ENCODE results near the gene PRKCB.
"Not testable (repeated sequence)": the region's sequence is repeated elsewhere in the genome, so short reads cannot be mapped to it uniquely, and the experiment has no call there.

Gene PRKCB

GRCh38 chr16:24149102-24149501 lies 313.3 kb downstream of the PRKCB start:
- no peak overlapping the region for H3K4me3 ChIP-seq (ENCODE audit: low read depth, low read length)
- DNase-seq (ENCODE audit: low read depth) = no peak
- no peak for TF ChIP-seq CTCF (IDR thresholded peaks at IDR 0.05; ENCODE audit: low read depth, low read length, missing control alignments)

GRCh38 chr16:24150282-24150681 lies 314.5 kb downstream of the PRKCB start:
- no peak for TF ChIP-seq CTCF (IDR thresholded peaks at IDR 0.05; ENCODE audit: low read depth, low read length, missing control alignments)
- no peak for DNase-seq (ENCODE audit: low read depth)
- no peak overlapping the region for H3K4me3 ChIP-seq (ENCODE audit: low read depth, low read length)

GRCh38 chr16:24151482-24151939 lies 315.7 kb downstream of the PRKCB start:
- H3K4me3 ChIP-seq (ENCODE audit: low read depth, low read length) = no peak overlapping the region
- no peak for DNase-seq (ENCODE audit: low read depth)
- no peak for TF ChIP-seq CTCF (IDR thresholded peaks at IDR 0.05; ENCODE audit: low read depth, low read length, missing control alignments)

DNA sequence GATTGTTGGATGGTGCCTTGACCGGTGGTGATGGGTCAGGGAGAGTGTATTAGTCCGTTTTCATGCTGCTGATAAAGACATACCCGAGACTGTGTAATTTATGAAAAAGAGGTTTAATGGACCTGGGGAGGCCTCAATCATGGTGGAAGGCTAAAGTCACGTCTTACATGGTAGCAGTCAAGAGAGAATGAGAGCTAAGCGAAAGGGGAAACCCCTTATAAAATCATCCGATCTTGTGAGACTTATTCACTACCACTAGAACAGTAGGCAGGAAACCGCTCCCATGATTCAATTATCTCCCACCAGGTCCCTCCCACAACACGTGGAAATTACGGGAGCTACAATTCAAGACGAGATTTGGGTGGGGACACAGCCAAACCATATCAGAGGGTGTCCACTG lies 316.3 kb downstream of the PRKCB start:
- not testable (repeated sequence) for H3K4me3 ChIP-seq (ENCODE audit: low read depth, low read length); DNase-seq (ENCODE audit: low read depth)

DNA sequence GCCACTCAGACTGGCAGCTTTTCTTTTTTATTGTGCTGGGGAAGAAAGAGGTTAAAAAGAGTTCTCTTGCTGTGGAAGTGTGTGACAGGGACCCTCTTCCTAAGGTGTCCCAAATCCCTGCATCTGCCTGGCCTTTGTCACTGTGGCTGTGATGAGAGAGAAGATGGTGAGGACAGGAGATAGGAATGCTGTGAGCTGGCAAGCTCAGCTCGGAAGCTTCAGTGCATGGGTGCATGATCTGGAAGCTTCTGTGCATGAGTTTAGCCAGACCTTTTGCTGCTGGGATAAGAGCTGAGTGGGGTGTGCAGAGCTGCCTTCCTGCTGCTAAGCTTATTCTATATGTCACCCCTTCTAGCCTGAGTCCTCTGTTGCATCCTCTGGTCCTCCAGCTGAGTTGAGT lies 317.0 kb downstream of the PRKCB start:
- no peak for DNase-seq (ENCODE audit: low read depth)

GRCh38 chr16:24156777-24157176 lies 321.0 kb downstream of the PRKCB start:
- DNase-seq (ENCODE audit: low read depth) = no peak
- TF ChIP-seq CTCF (IDR thresholded peaks at IDR 0.05; ENCODE audit: low read depth, low read length, missing control alignments) = no peak

More for the DNA sequence above, 317.0 kb downstream of the PRKCB start:
- no peak overlapping the region for H3K4me3 ChIP-seq (ENCODE audit: low read depth, low read length)
- TF ChIP-seq CTCF (IDR thresholded peaks at IDR 0.05; ENCODE audit: low read depth, low read length, missing control alignments) = no peak

GRCh38 chr16:24163935-24164334 lies 328.2 kb downstream of the PRKCB start:
- no peak for TF ChIP-seq CTCF (IDR thresholded peaks at IDR 0.05; ENCODE audit: low read depth, low read length, missing control alignments)
- no peak overlapping the region for H3K4me3 ChIP-seq (ENCODE audit: low read depth, low read length)
- DNase-seq (ENCODE audit: low read depth) = no peak

More at GRCh38 chr16:24156777-24157176, 321.0 kb downstream of the PRKCB start:
- no peak overlapping the region for H3K4me3 ChIP-seq (ENCODE audit: low read depth, low read length)

Data from GM12864 (cell line).